HL-60 (cell line): ENCODE data around the gene ARFGEF2.
"Not testable (repeated sequence)": the region's sequence is repeated elsewhere in the genome, so short reads cannot be mapped to it uniquely, and the experiment has no call there.

Experiments used
- DNase-seq, 2 experiments: peaks; one replicate each; pipeline ENCODE4 v3.0.0-alpha.2; 2010 to 2020; ENCODE audit warnings: low read depth in 1 of 2, low spot score in 1 of 2
- H3K27ac ChIP-seq: fragments of 250-450 bp; sonication (Bioruptor Pico); replicated peaks from 2 replicates; pipeline ENCODE4 v1.5.1; 2020; ENCODE audit warnings: mild to moderate bottlenecking, moderate library complexity
- H3K27me3 ChIP-seq: fragments of 250-450 bp; sonication (Bioruptor Pico); 2 replicates; pipeline ENCODE4 v1.5.1; 2021; ENCODE audit warnings: mild to moderate bottlenecking, moderate library complexity; ENCODE audit not compliant: insufficient read depth, poor library complexity, severe bottlenecking
- H3K4me3 ChIP-seq: replicated peaks from 2 replicates; pipeline ENCODE4 v1.5.1; 2011; ENCODE audit warnings: mild to moderate bottlenecking, control low read depth, low read length; ENCODE audit not compliant: insufficient read depth
- CTCF ChIP-seq: IDR thresholded peaks from one replicate; pipeline ENCODE4 v1.5.1; 2011; ENCODE audit warnings: low read length, control low read depth, inconsistent platforms; ENCODE audit not compliant: insufficient read depth
- GABPA ChIP-seq: IDR thresholded peaks from 2 replicates; pipeline ENCODE4 v1.6.1; 2012; ENCODE audit warnings: low read depth
- POLR2AphosphoS5 ChIP-seq: IDR thresholded peaks from 2 replicates; pipeline ENCODE4 v1.6.1; 2012; ENCODE audit warnings: low read depth
- REST ChIP-seq: IDR thresholded peaks from 2 replicates; pipeline ENCODE4 v1.6.1; 2012; ENCODE audit warnings: low read depth; ENCODE audit not compliant: insufficient replicate concordance
- SPI1 ChIP-seq: IDR thresholded peaks from 2 replicates; pipeline ENCODE4 v1.6.1; 2012; ENCODE audit warnings: low read depth, mild to moderate bottlenecking, borderline replicate concordance

ARFGEF2 gene

DNA sequence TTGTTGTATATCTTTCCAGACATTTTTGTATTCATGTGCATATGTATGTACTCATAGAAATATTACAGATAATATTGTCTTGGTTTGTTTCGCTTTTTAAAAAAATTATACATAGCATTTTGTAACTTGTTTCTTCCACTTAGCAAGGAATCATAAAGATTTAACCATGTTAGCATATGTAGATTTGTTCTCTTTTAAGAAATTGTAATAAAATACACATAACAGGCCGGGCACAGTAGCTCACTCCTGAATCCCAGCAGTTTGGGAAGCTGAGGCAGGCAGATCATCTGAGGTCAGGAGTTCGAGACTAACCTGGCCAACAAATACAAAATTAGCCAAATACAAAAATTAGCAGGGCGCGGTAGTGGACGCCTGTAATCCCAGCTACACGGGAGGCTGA is 80.2 kb downstream of the ARFGEF2 start:
- no peak overlapping the region for H3K27ac ChIP-seq
- no peaks in the 10 kb centered on the region for H3K27me3 ChIP-seq
- no peak overlapping the region for H3K4me3 ChIP-seq
- no peak for DNase-seq
- TF ChIP-seq REST (no peak), GABPA (no peak), POLR2AphosphoS5 (no peak), CTCF (no peak), SPI1 (no peak)

DNA sequence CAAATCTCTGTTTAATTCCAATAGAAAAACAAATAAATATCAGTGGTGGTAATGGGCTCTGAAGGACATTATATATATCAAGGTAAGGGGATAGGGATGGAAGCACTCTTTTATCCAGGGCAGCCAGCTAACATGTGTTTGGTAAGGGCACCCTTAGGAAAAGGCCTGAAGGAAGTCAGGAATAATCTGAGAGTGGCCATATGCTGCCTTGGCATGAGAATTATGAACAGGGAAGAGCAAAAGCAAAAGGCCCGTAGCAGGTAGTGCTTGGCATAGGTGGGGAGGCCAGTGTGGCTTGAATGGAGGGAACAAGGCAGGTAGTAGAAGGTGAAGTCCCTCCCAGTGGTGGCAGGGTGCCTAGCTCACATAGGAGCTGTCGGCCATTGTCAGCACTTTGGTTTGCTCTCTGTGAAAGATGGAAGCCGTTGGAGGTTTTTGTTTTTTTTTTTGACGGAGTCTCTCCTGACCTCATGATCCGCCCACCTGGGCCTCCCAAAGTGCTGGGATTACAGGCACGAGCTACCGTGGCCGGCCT is 85.0 kb downstream of the ARFGEF2 start:
- no peaks in the 10 kb centered on the region for H3K27me3 ChIP-seq
- DNase-seq, result no peak
- TF ChIP-seq GABPA, result no peak
- no peak for TF ChIP-seq CTCF
- H3K27ac ChIP-seq, result no peak overlapping the region
- no peak overlapping the region for H3K4me3 ChIP-seq

DNA sequence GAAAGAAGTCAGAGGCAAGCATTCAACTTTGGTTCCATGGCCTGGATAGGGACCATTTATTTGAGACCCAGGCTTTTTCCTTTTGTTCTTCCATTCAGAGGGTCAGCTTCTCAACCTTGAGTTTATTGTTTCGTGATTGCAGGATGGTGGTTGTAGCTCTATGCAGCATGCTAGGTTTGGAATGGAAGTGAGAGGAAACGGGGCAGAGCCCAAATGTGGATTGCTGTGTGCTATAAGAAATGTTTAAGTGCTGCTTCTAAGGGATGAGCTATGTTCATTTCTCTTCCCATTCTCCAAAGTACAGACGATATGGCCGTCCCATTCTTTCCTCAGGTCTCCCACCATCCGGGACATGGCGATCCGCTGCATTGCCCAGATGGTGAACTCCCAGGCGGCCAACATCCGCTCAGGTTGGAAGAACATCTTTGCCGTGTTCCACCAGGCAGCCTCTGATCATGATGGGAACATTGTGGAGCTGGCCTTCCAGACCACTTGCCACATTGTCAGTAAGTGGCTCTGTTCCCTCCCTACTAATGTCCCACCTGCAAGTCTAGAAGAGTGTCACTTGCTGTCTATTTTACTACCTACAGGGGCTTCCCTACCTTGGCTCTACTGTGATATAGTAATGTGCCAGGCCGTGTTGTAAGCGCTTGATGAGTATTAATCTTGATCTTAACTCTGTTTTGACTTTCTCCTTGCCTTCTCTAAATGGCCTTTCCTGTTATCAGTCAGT is 88.6 kb downstream of the ARFGEF2 start:
- no peak for DNase-seq
- H3K4me3 ChIP-seq, result no peak overlapping the region
- H3K27me3 ChIP-seq, result no peaks in the 10 kb centered on the region
- H3K27ac ChIP-seq, result no peak overlapping the region
- no peak for TF ChIP-seq SPI1
- TF ChIP-seq REST, result no peak
- TF ChIP-seq CTCF, result no peak
- TF ChIP-seq POLR2AphosphoS5, result no peak
- TF ChIP-seq GABPA, result no peak

DNA sequence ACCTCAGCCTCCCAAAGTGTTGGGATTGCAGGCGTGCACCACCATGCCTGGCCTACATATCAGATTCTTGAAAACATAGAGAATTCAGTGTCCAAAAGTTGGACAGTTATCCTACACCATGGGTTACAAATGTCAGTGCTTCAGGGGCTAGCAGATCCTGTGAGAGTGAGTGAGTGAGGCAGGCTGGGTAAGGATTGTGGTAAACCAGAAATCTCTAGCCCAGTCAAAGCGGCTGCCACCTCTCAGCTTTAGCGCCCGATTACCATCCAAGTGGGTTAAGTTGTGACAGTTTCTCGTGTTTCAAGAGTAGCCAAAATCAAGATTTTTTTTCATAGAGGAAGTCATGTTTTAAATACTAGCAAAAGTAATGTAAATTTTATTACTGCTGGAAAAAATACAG is 102.7 kb downstream of the ARFGEF2 start:
- no peak overlapping the region for H3K27ac ChIP-seq
- H3K27me3 ChIP-seq, result no peaks in the 10 kb centered on the region
- TF ChIP-seq REST (no peak), GABPA (no peak), CTCF (no peak), SPI1 (no peak), POLR2AphosphoS5 (no peak)

GRCh38 chr20:49028177-49028576 is 106.7 kb downstream of the ARFGEF2 start:
- H3K4me3 ChIP-seq, H3K27me3 ChIP-seq, DNase-seq, H3K27ac ChIP-seq: not testable (repeated sequence)

More for the DNA sequence above, 102.7 kb downstream of the ARFGEF2 start:
- DNase-seq, result no peak
- H3K4me3 ChIP-seq, result no peak overlapping the region
